ENCODE data around the gene LYPD3. TPM values are rescaled to one million over a fixed set of nuclear protein-coding genes. Genes with fewer than 3 reads are reported as not detected.

The LYPD3 gene
- polyA plus RNA-seq, 3 donors: 0.24 to 22.9 (median 0.48) TPM

DNA sequence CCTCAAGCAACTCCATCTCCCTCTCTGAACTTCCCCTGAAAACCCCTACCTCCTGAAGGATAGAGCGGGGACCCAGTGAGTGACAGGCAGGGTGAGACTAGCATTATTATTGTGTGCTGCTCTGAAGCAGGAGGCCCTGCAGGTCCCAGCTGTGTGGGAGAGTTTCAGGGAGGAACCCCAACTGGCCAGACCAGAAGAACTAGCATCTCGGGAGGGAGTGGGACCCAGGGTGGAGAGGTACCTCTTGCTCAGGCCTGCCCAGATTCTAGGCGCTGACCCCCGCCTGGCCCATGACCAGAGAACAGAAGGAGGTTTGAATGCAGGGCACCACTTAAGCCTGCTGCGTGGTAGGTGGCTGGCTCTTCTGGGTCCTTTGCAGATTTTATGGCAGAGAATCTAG, 5.7 kb upstream of the LYPD3 start:
- Mint-ChIP-seq H3K4me1 (peaks cover 42% of the 10 kb centered on the region), H3K4me3 (no peak overlapping the region), H3K27ac (no peak overlapping the region), H3K27me3 (ENCODE audit: low read depth in 3 of 3) (peaks cover 0 to 14% (median 2%) of the 10 kb centered on the region in 3 donors), H3K36me3 (peaks cover 4 to 9% of the 10 kb centered on the region in 2 donors), H3K9me3 (peaks cover 0 to under 1% (median 0%) of the 10 kb centered on the region in 7 donors)
- Histone ChIP-seq H3K27me3 (ENCODE audit: control insufficient read depth in 2 of 2, insufficient read depth in 2 of 2, low read length in 2 of 2) (no peaks in the 10 kb centered on the region), H3K27ac (ENCODE audit: low read depth in 1 of 2, low read length in 2 of 2) (no peak overlapping the region), H3K36me3 (replicated peaks in 1 of 2; ENCODE audit: control insufficient read depth in 1 of 2, insufficient read depth in 2 of 2, low read length in 2 of 2) (no peaks in the 10 kb centered on the region), H3K4me1 (ENCODE audit: control insufficient read depth in 1 of 2, insufficient read depth in 2 of 2, low read length in 2 of 2) (peaks cover 40 to 44% of the 10 kb centered on the region in 2 donors), H3K9ac (ENCODE audit: insufficient read depth, low read length, poor library complexity, severe bottlenecking) (no peak overlapping the region), H3K79me2 (ENCODE audit: insufficient read depth, low read length) (no peaks in the 10 kb centered on the region), H4K20me1 (ENCODE audit: insufficient read depth, low read length) (no peaks in the 10 kb centered on the region), H3K4me3 (replicated peaks in 1 of 3; ENCODE audit: low read depth in 2 of 3, low read length in 3 of 3) (no peak overlapping the region), H3K9me3 (replicated peaks in 1 of 2; ENCODE audit: control insufficient read depth in 1 of 2, insufficient read depth in 1 of 2, low read length in 2 of 2) (no peaks in the 10 kb centered on the region), H2AFZ (ENCODE audit: insufficient read depth, low read depth, low read length, poor library complexity, severe bottlenecking) (no peak overlapping the region), H3K4me2 (replicated peaks; ENCODE audit: extremely low read depth, low read length, poor library complexity, severe bottlenecking) (no peak overlapping the region)
- intact Hi-C loops (cut with micrococcal nuclease): no loop called here
- TF ChIP-seq, protein P1, sequence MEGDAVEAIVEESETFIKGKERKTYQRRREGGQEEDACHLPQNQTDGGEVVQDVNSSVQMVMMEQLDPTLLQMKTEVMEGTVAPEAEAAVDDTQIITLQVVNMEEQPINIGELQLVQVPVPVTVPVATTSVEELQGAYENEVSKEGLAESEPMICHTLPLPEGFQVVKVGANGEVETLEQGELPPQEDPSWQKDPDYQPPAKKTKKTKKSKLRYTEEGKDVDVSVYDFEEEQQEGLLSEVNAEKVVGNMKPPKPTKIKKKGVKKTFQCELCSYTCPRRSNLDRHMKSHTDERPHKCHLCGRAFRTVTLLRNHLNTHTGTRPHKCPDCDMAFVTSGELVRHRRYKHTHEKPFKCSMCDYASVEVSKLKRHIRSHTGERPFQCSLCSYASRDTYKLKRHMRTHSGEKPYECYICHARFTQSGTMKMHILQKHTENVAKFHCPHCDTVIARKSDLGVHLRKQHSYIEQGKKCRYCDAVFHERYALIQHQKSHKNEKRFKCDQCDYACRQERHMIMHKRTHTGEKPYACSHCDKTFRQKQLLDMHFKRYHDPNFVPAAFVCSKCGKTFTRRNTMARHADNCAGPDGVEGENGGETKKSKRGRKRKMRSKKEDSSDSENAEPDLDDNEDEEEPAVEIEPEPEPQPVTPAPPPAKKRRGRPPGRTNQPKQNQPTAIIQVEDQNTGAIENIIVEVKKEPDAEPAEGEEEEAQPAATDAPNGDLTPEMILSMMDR (IDR thresholded peaks at IDR 0.05): no peak
- 74% methylated on average over 4 of the region's 5 CpGs for WGBS (ENCODE audit: insufficient coverage)
- DNase-seq: no peak

DNA sequence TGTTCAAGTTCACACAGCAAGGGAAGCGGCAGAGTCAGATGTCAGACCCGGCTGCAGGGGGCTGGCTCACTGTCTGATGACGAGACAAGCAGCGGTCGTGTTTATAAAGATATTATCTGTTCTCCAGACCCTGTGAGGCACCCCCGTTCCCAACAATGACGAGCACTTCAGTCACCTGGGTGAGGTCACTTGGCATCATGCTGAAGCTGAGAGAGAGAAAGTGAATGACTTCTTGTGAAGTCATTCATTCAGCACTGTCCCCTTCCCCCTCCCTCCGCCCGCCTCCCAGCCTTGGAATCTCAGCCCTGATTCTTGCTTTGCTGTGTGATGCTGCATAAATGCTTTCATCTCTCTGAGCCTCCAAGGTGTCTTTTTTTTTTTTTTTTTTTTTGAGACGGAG, 4.9 kb upstream of the LYPD3 start:
- Mint-ChIP-seq H3K27me3 (ENCODE audit: low read depth in 3 of 3) (peaks cover 7 to 16% (median 8%) of the 10 kb centered on the region in 3 donors), H3K27ac (peak overlapping the region in 2 of 7 donors; percentile 20 to 27), H3K4me3 (no peak overlapping the region), H3K36me3 (peaks cover 4 to 9% of the 10 kb centered on the region in 2 donors), H3K9me3 (peaks cover 0 to 3% (median 0%) of the 10 kb centered on the region in 7 donors), H3K4me1 (peaks cover 42% of the 10 kb centered on the region)
- Histone ChIP-seq H3K27ac (ENCODE audit: low read depth in 1 of 2, low read length in 2 of 2) (no peak overlapping the region), H4K20me1 (ENCODE audit: insufficient read depth, low read length) (no peaks in the 10 kb centered on the region), H3K36me3 (replicated peaks in 1 of 2; ENCODE audit: control insufficient read depth in 1 of 2, insufficient read depth in 2 of 2, low read length in 2 of 2) (no peaks in the 10 kb centered on the region), H2AFZ (ENCODE audit: insufficient read depth, low read depth, low read length, poor library complexity, severe bottlenecking) (no peak overlapping the region), H3K79me2 (ENCODE audit: insufficient read depth, low read length) (no peaks in the 10 kb centered on the region), H3K4me3 (replicated peaks in 1 of 3; ENCODE audit: low read depth in 2 of 3, low read length in 3 of 3) (no peak overlapping the region), H3K4me2 (replicated peaks; ENCODE audit: extremely low read depth, low read length, poor library complexity, severe bottlenecking) (no peak overlapping the region), H3K9me3 (replicated peaks in 1 of 2; ENCODE audit: control insufficient read depth in 1 of 2, insufficient read depth in 1 of 2, low read length in 2 of 2) (no peaks in the 10 kb centered on the region), H3K9ac (ENCODE audit: insufficient read depth, low read length, poor library complexity, severe bottlenecking) (no peak overlapping the region), H3K27me3 (ENCODE audit: control insufficient read depth in 2 of 2, insufficient read depth in 2 of 2, low read length in 2 of 2) (no peaks in the 10 kb centered on the region), H3K4me1 (ENCODE audit: control insufficient read depth in 1 of 2, insufficient read depth in 2 of 2, low read length in 2 of 2) (peaks cover 41 to 45% of the 10 kb centered on the region in 2 donors)
- WGBS (ENCODE audit: insufficient coverage): 91% methylated on average over 5 of the region's 10 CpGs
- intact Hi-C loops (cut with micrococcal nuclease): no loop called here
- TF ChIP-seq, protein P1 (IDR thresholded peaks at IDR 0.05): no peak
- no peak for DNase-seq
